MM.1S (cell line): ENCODE results near the gene OLFML2A.

Source experiments
- CTCF ChIP-seq: fragments of 300-600 bp; sonication (generic); IDR thresholded peaks from 2 replicates; pipeline ENCODE4 v1.5.1; 2016; ENCODE audit warnings: antibody characterized with exemption, low read length, mixed read lengths
- EZH2 ChIP-seq: fragments of 300-600 bp; sonication (generic); optimal IDR thresholded peaks from 2 replicates; pipeline ENCODE3; 2017; ENCODE audit warnings: low read depth, mild to moderate bottlenecking, antibody characterized with exemption, low read length, mixed read lengths
- EZH2phosphoT487 ChIP-seq: fragments of 300-600 bp; sonication (generic); IDR thresholded peaks from 2 replicates; pipeline ENCODE4 v1.6.1; 2018; ENCODE audit warnings: antibody characterized with exemption, low read length

GRCh38 chr9:124755061-124755460 is 21.9 kb upstream of the OLFML2A start:
- TF ChIP-seq EZH2 (no peak), CTCF (no peak), EZH2phosphoT487 (no peak)
